Endodermal cell (in vitro differentiated cells): ENCODE measurements around the gene TARBP1. TPM values are rescaled to one million over a fixed set of nuclear protein-coding genes. Genes with fewer than 3 reads are reported as not detected.

ENCODE experiments used
- DNase-seq: peaks from one replicate; pipeline ENCODE4 v3.0.0-alpha.2; 2017
- H3K27ac ChIP-seq: 2 replicates; pipeline ENCODE4 v1.5.1; 2013; ENCODE audit warnings: mild to moderate bottlenecking, low read depth, low read length, moderate library complexity
- H3K27me3 ChIP-seq: 2 replicates; pipeline ENCODE4 v1.6.1; 2013; ENCODE audit warnings: mild to moderate bottlenecking, low read length, moderate library complexity; ENCODE audit not compliant: insufficient read depth, control insufficient read depth, poor library complexity, severe bottlenecking
- H3K36me3 ChIP-seq: 2 replicates; pipeline ENCODE4 v1.7.0; 2013; ENCODE audit warnings: mild to moderate bottlenecking, low read length, moderate library complexity; ENCODE audit not compliant: control insufficient read depth, insufficient read depth
- H3K4me1 ChIP-seq: one replicate; pipeline ENCODE4 v1.7.0; 2013; ENCODE audit warnings: low read length; ENCODE audit not compliant: control insufficient read depth, insufficient read depth
- H3K4me3 ChIP-seq: 2 replicates; pipeline ENCODE4 v1.5.1; 2013; ENCODE audit warnings: mild to moderate bottlenecking, low read length, moderate library complexity
- H3K9ac ChIP-seq: 2 replicates; pipeline ENCODE4 v1.6.1; 2013; ENCODE audit warnings: mild to moderate bottlenecking, low read length, moderate library complexity; ENCODE audit not compliant: poor library complexity, severe bottlenecking; ENCODE audit errors: extremely low read depth
- H3K9me3 ChIP-seq: 2 replicates; pipeline ENCODE4 v1.6.1; 2013; ENCODE audit warnings: mild to moderate bottlenecking, low read length, moderate library complexity; ENCODE audit not compliant: control insufficient read depth
- H3K27ac Mint-ChIP-seq: 2 replicates; pipeline ENCODE4 v1.8.0; 2020; ENCODE audit warnings: mixed read lengths
- H3K27me3 Mint-ChIP-seq: 2 replicates; pipeline ENCODE4 v1.8.0; 2021; ENCODE audit warnings: mild to moderate bottlenecking, mixed read lengths; ENCODE audit not compliant: insufficient read depth
- H3K36me3 Mint-ChIP-seq: 2 replicates; pipeline ENCODE4 v1.8.0; 2020; ENCODE audit warnings: low read depth, mixed read lengths
- H3K4me1 Mint-ChIP-seq: 2 replicates; pipeline ENCODE4 v1.8.0; 2020; ENCODE audit warnings: mixed read lengths
- H3K4me3 Mint-ChIP-seq: 2 replicates; pipeline ENCODE4 v1.8.0; 2020; ENCODE audit warnings: mild to moderate bottlenecking, moderate library complexity, mixed read lengths
- H3K9me3 Mint-ChIP-seq: 2 replicates; pipeline ENCODE4 v1.8.0; 2020; ENCODE audit warnings: mild to moderate bottlenecking, mixed read lengths
- WGBS, 2 experiments: methylation state at CpG; one replicate each; pipeline versions ENCODE4 v1.1.5 to v1.1.7; 2013; ENCODE audit warnings: missing lambda C conversion rate in 2 of 2, mixed read lengths in 1 of 2; ENCODE audit not compliant: insufficient coverage in 1 of 2, insufficient read length in 1 of 2; 5-methylcytosine and 5-hydroxymethylcytosine counted together
- total RNA-seq, 2 donors: library from RNA; stranded (reverse); fragmentation: NEBNext Ultra II Directional in 1 of 2; extraction: Animal tissue kit (Norgen Biotek cat#: 25700) in 1 of 2; gene quantifications; 2 replicates in 1 of 2; 3 replicates in 1 of 2; pipeline ENCODE4 v1.2.1, GENCODE V29; 2021
- TF ChIP-seq, protein P1 (sequence below): fragments of 200-600 bp; sonication (generic); conservative IDR thresholded peaks from 2 replicates; pipeline ENCODE4 v1.5.0; 2021; ENCODE audit warnings: antibody characterized with exemption, mild to moderate bottlenecking

Gene TARBP1
- total RNA-seq, 2 donors from 2014 or later: 45.3 to 62.4 TPM

DNA sequence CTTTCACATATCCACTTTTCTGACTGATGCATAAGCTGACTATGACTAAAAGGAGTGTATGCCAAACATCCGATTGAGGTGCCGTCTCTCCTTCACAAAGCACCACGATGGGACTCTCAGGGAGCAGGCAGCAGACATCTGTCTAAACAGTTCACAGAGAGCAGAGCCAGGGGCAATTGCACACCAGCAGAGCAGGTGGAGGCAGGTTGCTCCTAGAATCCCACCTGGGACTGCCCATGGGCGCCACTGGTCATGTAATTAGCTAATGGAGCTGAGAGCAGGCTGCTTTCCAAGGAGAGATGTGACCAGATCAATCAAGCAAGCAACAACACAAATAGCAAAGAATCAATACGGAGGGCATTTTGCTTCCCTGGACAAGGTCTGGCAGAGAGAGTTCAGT is 136.2 kb downstream of the TARBP1 start:
- H3K27ac ChIP-seq: no peak overlapping the region
- no peaks in the 10 kb centered on the region for H3K36me3 ChIP-seq
- Mint-ChIP-seq H3K4me1 (no peaks in the 10 kb centered on the region), H3K9me3 (peaks cover 37% of the 10 kb centered on the region), H3K4me3 (no peak overlapping the region), H3K27me3 (no peaks in the 10 kb centered on the region), H3K27ac (no peak overlapping the region), H3K36me3 (peaks cover 2% of the 10 kb centered on the region)
- no peak overlapping the region for H3K9ac ChIP-seq
- DNase-seq: no peak
- H3K27me3 ChIP-seq: no peaks in the 10 kb centered on the region
- H3K4me1 ChIP-seq: no peaks in the 10 kb centered on the region
- H3K4me3 ChIP-seq: no peak overlapping the region
- WGBS, 2 experiments: 63 to 94% methylated on average over 2 to 5 of the region's 5 CpGs
- peaks cover 28% of the 10 kb centered on the region for H3K9me3 ChIP-seq
- TF ChIP-seq, protein P1, sequence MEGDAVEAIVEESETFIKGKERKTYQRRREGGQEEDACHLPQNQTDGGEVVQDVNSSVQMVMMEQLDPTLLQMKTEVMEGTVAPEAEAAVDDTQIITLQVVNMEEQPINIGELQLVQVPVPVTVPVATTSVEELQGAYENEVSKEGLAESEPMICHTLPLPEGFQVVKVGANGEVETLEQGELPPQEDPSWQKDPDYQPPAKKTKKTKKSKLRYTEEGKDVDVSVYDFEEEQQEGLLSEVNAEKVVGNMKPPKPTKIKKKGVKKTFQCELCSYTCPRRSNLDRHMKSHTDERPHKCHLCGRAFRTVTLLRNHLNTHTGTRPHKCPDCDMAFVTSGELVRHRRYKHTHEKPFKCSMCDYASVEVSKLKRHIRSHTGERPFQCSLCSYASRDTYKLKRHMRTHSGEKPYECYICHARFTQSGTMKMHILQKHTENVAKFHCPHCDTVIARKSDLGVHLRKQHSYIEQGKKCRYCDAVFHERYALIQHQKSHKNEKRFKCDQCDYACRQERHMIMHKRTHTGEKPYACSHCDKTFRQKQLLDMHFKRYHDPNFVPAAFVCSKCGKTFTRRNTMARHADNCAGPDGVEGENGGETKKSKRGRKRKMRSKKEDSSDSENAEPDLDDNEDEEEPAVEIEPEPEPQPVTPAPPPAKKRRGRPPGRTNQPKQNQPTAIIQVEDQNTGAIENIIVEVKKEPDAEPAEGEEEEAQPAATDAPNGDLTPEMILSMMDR: no peak

Other genes with a start within 250 kb of the TARBP1 start
- 10 to 100 TPM; 33.9 to 37.4 TPM for gene COA6, start 105.7 kb downstream of the TARBP1 start, total RNA-seq
- 10 to 100 TPM; 41.6 to 45.7 TPM for gene IRF2BP2, start 131.0 kb upstream of the TARBP1 start, total RNA-seq